ENCODE data around the gene U2SURP. TPM values are rescaled to one million over a fixed set of nuclear protein-coding genes. Genes with fewer than 3 reads are reported as not detected.
A peak's percentile ranks its signal among the peaks of the same experiment; 100 is the strongest.
"Not testable (repeated sequence)": the region's sequence is repeated elsewhere in the genome, so short reads cannot be mapped to it uniquely, and the experiment has no call there.

U2SURP gene
- total RNA-seq, 3 donors from 2014 or later (not counting 1 experiment from before 2014, with no cell fraction given), result 165 to 179 (median 172) TPM

- Histone ChIP-seq H3K4me3 (ENCODE audit: low read length) (no peak overlapping the region), H3K9me3 (ENCODE audit: control insufficient read depth, insufficient read depth, low read length) (no peaks in the 10 kb centered on the region), H3K36me3 (ENCODE audit: control insufficient read depth, insufficient read depth, low read length) (peaks cover 66% of the 10 kb centered on the region), H3K27me3 (ENCODE audit: control insufficient read depth, insufficient read depth, low read length) (no peaks in the 10 kb centered on the region), H3K4me1 (ENCODE audit: control insufficient read depth, insufficient read depth, low read length) (no peaks in the 10 kb centered on the region), H3K27ac (ENCODE audit: low read length) (no peak overlapping the region)
- ATAC-seq, result peak in 1 of 3 donors; percentile 50
- H3K27me3 Mint-ChIP-seq (ENCODE audit: low read depth in 2 of 2), result no peaks in the 10 kb centered on the region
- peaks cover 11 to 20% of the 10 kb centered on the region in 2 donors for H3K4me1 Mint-ChIP-seq
- H3K9me3 Mint-ChIP-seq, result no peaks in the 10 kb centered on the region
- WGBS (ENCODE audit: insufficient coverage), result 87% methylated on average over 2 of the region's 3 CpGs
- intact Hi-C loops (cut with micrococcal nuclease), result no loop called here
- no peak overlapping the region for H3K4me3 Mint-ChIP-seq
- peak; percentile 66 for TF ChIP-seq CTCF (IDR thresholded peaks at IDR 0.05)
- H3K36me3 Mint-ChIP-seq, result peaks cover 19% of the 10 kb centered on the region
- H3K27ac Mint-ChIP-seq, result no peak overlapping the region
- peak in 1 of 2 donors; percentile 38 for DNase-seq
These were observed 15.1 kb downstream of the U2SURP start for GRCh38 chr3:143016321-143016972.

- ATAC-seq (no peak), DNase-seq (no peak)
- Histone ChIP-seq H3K9me3 (ENCODE audit: control insufficient read depth, insufficient read depth, low read length) (no peaks in the 10 kb centered on the region), H3K27me3 (ENCODE audit: control insufficient read depth, insufficient read depth, low read length) (no peaks in the 10 kb centered on the region), H3K4me3 (ENCODE audit: low read length) (no peak overlapping the region), H3K36me3 (ENCODE audit: control insufficient read depth, insufficient read depth, low read length) (peaks cover 87% of the 10 kb centered on the region), H3K4me1 (ENCODE audit: control insufficient read depth, insufficient read depth, low read length) (no peaks in the 10 kb centered on the region), H3K27ac (ENCODE audit: low read length) (no peak overlapping the region)
- TF ChIP-seq CTCF (IDR thresholded peaks at IDR 0.05), result no peak
- H3K4me1 Mint-ChIP-seq, result peaks cover 2 to 8% of the 10 kb centered on the region in 2 donors
- no peaks in the 10 kb centered on the region for H3K27me3 Mint-ChIP-seq (ENCODE audit: low read depth in 2 of 2)
- H3K27ac Mint-ChIP-seq, result no peak overlapping the region
- H3K4me3 Mint-ChIP-seq, result no peak overlapping the region
- H3K9me3 Mint-ChIP-seq, result no peaks in the 10 kb centered on the region
- WGBS (ENCODE audit: insufficient coverage), result 98% methylated on average over 4 of the region's 4 CpGs
- intact Hi-C loops (cut with micrococcal nuclease), result no loop called here
- H3K36me3 Mint-ChIP-seq, result peaks cover 42% of the 10 kb centered on the region
These were observed 23.1 kb downstream of the U2SURP start for GRCh38 chr3:143024351-143024960.

DNA sequence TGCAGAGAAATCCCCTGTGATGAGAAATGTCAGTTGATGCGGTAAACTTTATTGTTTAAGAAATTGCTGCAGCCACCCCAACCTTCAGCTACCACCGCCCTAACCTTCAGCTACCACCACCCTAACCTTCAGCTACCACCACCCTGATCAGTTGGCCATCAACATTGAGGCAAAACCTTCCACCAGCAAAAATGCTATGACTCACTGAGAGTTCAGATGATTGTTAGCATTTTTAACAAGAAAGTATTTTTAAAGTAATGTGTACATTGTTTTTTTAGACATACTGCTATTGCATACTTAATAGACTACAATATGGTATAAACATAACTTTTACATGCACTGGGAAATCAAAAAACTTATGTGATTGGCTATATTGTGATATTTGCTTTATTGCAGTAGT, 30.0 kb downstream of the U2SURP start:
- Histone ChIP-seq H3K27ac (ENCODE audit: low read length) (no peak overlapping the region), H3K36me3 (ENCODE audit: control insufficient read depth, insufficient read depth, low read length) (peaks cover 72% of the 10 kb centered on the region), H3K4me3 (ENCODE audit: low read length) (no peak overlapping the region), H3K4me1 (ENCODE audit: control insufficient read depth, insufficient read depth, low read length) (no peaks in the 10 kb centered on the region), H3K27me3 (ENCODE audit: control insufficient read depth, insufficient read depth, low read length) (no peaks in the 10 kb centered on the region), H3K9me3 (ENCODE audit: control insufficient read depth, insufficient read depth, low read length) (no peaks in the 10 kb centered on the region)
- intact Hi-C loops (cut with micrococcal nuclease), result no loop called here
- whole genome bisulfite sequencing (ENCODE audit: insufficient coverage), result 95% methylated on average over 2 of the region's 2 CpGs
- H3K27ac Mint-ChIP-seq, result no peak overlapping the region
- H3K9me3 Mint-ChIP-seq, result no peaks in the 10 kb centered on the region
- H3K4me1 Mint-ChIP-seq, result peaks cover 10% of the 10 kb centered on the region in 2 donors
- DNase-seq (no peak), ATAC-seq (no peak)
- no peak for TF ChIP-seq CTCF (IDR thresholded peaks at IDR 0.05)
- peaks cover 23% of the 10 kb centered on the region for H3K36me3 Mint-ChIP-seq
- no peaks in the 10 kb centered on the region for H3K27me3 Mint-ChIP-seq (ENCODE audit: low read depth in 2 of 2)
- H3K4me3 Mint-ChIP-seq, result no peak overlapping the region

DNA sequence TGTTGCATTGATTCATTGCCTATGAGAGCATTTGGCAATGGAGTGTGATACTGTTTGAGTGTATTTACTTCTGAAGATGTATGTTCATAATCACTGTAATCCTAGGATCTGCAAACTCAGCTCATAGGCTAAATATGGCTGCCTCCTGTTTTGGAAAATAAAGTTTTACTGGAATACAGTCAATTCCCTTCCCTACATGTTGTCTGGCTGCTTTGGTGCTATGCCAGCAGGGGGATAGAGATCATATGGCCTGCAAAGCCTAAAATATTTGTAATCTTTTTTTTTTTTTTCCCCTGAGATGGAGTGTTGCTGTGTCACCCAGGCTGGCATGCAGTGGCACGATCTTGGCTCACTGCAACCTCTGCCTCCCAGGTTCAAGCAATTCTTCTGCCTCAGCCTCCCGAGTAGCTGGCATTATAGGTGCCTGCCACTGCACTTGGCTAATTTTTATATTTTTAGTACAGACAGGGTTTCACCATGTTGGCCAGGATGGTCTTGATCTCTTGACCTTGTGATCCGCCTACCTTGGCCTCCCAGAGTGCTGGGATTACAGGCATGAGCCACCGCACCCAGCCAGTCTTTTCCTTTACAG, 30.5 kb downstream of the U2SURP start:
- DNase-seq; H3K27ac Mint-ChIP-seq; H3K27me3 Mint-ChIP-seq (ENCODE audit: low read depth in 2 of 2); H3K4me3 Mint-ChIP-seq; H3K4me1 ChIP-seq (ENCODE audit: control insufficient read depth, insufficient read depth, low read length); H3K27me3 ChIP-seq (ENCODE audit: control insufficient read depth, insufficient read depth, low read length); H3K9me3 Mint-ChIP-seq; H3K9me3 ChIP-seq (ENCODE audit: control insufficient read depth, insufficient read depth, low read length); intact Hi-C loops (cut with micrococcal nuclease); H3K4me3 ChIP-seq (ENCODE audit: low read length); ATAC-seq; H3K27ac ChIP-seq (ENCODE audit: low read length): not testable (repeated sequence)
- H3K4me1 Mint-ChIP-seq, result peaks cover 15 to 16% of the 10 kb centered on the region in 2 donors
- peaks cover 75% of the 10 kb centered on the region for H3K36me3 ChIP-seq (ENCODE audit: control insufficient read depth, insufficient read depth, low read length)
- H3K36me3 Mint-ChIP-seq, result peaks cover 23% of the 10 kb centered on the region
- 100% methylated on average over 4 of the region's 4 CpGs for WGBS (ENCODE audit: insufficient coverage)
